IMR-90 (cell line): ENCODE results near the gene NBPF1. TPM values are rescaled to one million over a fixed set of nuclear protein-coding genes. Genes with fewer than 3 reads are reported as not detected.
"Not testable (repeated sequence)": the region's sequence is repeated elsewhere in the genome, so short reads cannot be mapped to it uniquely, and the experiment has no call there.

Experiments used
- ATAC-seq: fragments of 200-7000 bp; cut with Tn5 transposase; 2 replicates; pipeline ENCODE4 v1.9.1; 2020; ENCODE audit warnings: low read depth, mild to moderate bottlenecking, moderate library complexity
- BruUV-seq: library from RNA; stranded (reverse); fragments of 400-500 nt; replicated peaks from 2 replicates; lab custom pipeline; 2021; lab: Mats Ljungman, UMichigan
- CTCF ChIA-PET: fragments of 300-600 bp; formaldehyde crosslinking; extraction: SDS; loops from one replicate; lab custom pipeline; 2021; ENCODE audit warnings: antibody characterized with exemption; lab: Yijun Ruan, JAX
- POLR2A ChIA-PET: fragments of 300-600 bp; sonication (Branson Sonifier 250); formaldehyde crosslinking; loops from one replicate; lab custom pipeline; 2022; ENCODE audit warnings: antibody characterized with exemption; ENCODE audit not compliant: unreplicated experiment; lab: Charles Lee
- DNase-seq: peaks from one replicate; pipeline ENCODE4 v3.0.0; 2013
- H2AFZ ChIP-seq: replicated peaks from 2 replicates; pipeline ENCODE3; 2013; ENCODE audit warnings: low read length, mild to moderate bottlenecking; ENCODE audit not compliant: poor library complexity
- H2AK5ac ChIP-seq: 2 replicates; pipeline ENCODE4 v1.6.1; 2013; ENCODE audit warnings: low read depth, low read length, inconsistent platforms
- H2AK9ac ChIP-seq: replicated peaks from 2 replicates; pipeline ENCODE3; 2013; ENCODE audit warnings: mild to moderate bottlenecking, low read depth, low read length, moderate library complexity; ENCODE audit not compliant: poor library complexity
- H2BK120ac ChIP-seq: 2 replicates; pipeline ENCODE4 v1.6.1; 2013; ENCODE audit warnings: low read depth, low read length, inconsistent platforms
- H2BK15ac ChIP-seq: 3 replicates; pipeline ENCODE4 v1.6.1; 2013; ENCODE audit warnings: low read depth, low read length, inconsistent platforms
- H2BK20ac ChIP-seq: 2 replicates; pipeline ENCODE4 v1.6.1; 2013; ENCODE audit warnings: low read depth, mild to moderate bottlenecking, inconsistent platforms, low read length, moderate library complexity
- H2BK5ac ChIP-seq: 2 replicates; pipeline ENCODE4 v1.6.1; 2013; ENCODE audit warnings: mild to moderate bottlenecking, low read depth, low read length, inconsistent platforms; ENCODE audit not compliant: poor library complexity, severe bottlenecking
- H3K14ac ChIP-seq: replicated peaks from 2 replicates; pipeline ENCODE4 v1.6.1; 2013; ENCODE audit warnings: low read depth, low read length, inconsistent platforms
- H3K18ac ChIP-seq: 2 replicates; pipeline ENCODE4 v1.6.1; 2013; ENCODE audit warnings: low read depth, low read length, control low read depth
- H3K23ac ChIP-seq: 2 replicates; pipeline ENCODE4 v1.6.1; 2013; ENCODE audit warnings: low read depth, low read length, inconsistent platforms
- H3K27ac ChIP-seq: 2 replicates; pipeline ENCODE4 v1.5.1; 2013; ENCODE audit warnings: mild to moderate bottlenecking, control low read depth, low read length; ENCODE audit not compliant: insufficient read depth
- H3K27me3 ChIP-seq: 2 replicates; pipeline ENCODE4 v1.6.1; 2013; ENCODE audit warnings: low read length; ENCODE audit not compliant: control insufficient read depth, insufficient read depth
- H3K36me3 ChIP-seq: 2 replicates; pipeline ENCODE4 v1.6.1; 2013; ENCODE audit warnings: low read length, mixed read lengths; ENCODE audit not compliant: control insufficient read depth, insufficient read depth
- H3K4ac ChIP-seq: 2 replicates; pipeline ENCODE4 v1.6.1; 2013; ENCODE audit warnings: low read depth, low read length, inconsistent platforms
- H3K4me1 ChIP-seq: 2 replicates; pipeline ENCODE4 v1.6.1; 2013; ENCODE audit warnings: low read length, mixed read lengths; ENCODE audit not compliant: control insufficient read depth, insufficient read depth
- H3K4me2 ChIP-seq: 2 replicates; pipeline ENCODE4 v1.6.1; 2013; ENCODE audit warnings: low read depth, mild to moderate bottlenecking, control low read depth, low read length, moderate library complexity
- H3K4me3 ChIP-seq: 2 replicates; pipeline ENCODE4 v1.5.1; 2013; ENCODE audit warnings: low read depth, mild to moderate bottlenecking, control low read depth, low read length, moderate library complexity; ENCODE audit not compliant: insufficient read depth
- H3K56ac ChIP-seq: 2 replicates; pipeline ENCODE4 v1.6.1; 2013; ENCODE audit warnings: low read length, inconsistent platforms; ENCODE audit not compliant: insufficient read depth; ENCODE audit errors: extremely low read depth
- H3K79me1 ChIP-seq, 2 experiments: 2 replicates each; pipeline ENCODE4 v1.6.1; 2013; ENCODE audit warnings: low read length in 2 of 2, inconsistent platforms in 1 of 2, low read depth in 1 of 2
- H3K9ac ChIP-seq: 2 replicates; pipeline ENCODE4 v1.6.1; 2013; ENCODE audit warnings: low read depth, low read length, control low read depth
- H3K9me1 ChIP-seq: 2 replicates; pipeline ENCODE4 v1.6.1; 2013; ENCODE audit warnings: low read length, inconsistent platforms; ENCODE audit not compliant: insufficient read depth
- H3K9me3 ChIP-seq: 2 replicates; pipeline ENCODE4 v1.6.1; 2013; ENCODE audit warnings: low read length; ENCODE audit not compliant: control insufficient read depth, insufficient read depth
- H4K20me1 ChIP-seq: 2 replicates; pipeline ENCODE4 v1.6.1; 2013; ENCODE audit warnings: low read length, inconsistent platforms; ENCODE audit not compliant: insufficient read depth
- H4K5ac ChIP-seq: 2 replicates; pipeline ENCODE4 v1.6.1; 2013; ENCODE audit warnings: mild to moderate bottlenecking, low read depth, low read length, control low read depth
- H4K8ac ChIP-seq, 2 experiments: 2 replicates each; pipeline ENCODE4 v1.6.1; 2013; ENCODE audit warnings: low read depth in 2 of 2, low read length in 2 of 2, control low read depth in 1 of 2, inconsistent platforms in 1 of 2
- H4K91ac ChIP-seq: 2 replicates; pipeline ENCODE4 v1.6.1; 2013; ENCODE audit warnings: low read depth, low read length, inconsistent platforms; ENCODE audit not compliant: insufficient read depth
- WGBS, 2 experiments: methylation state at CpG; one replicate each; pipeline versions ENCODE4 v1.1.5 to v1.1.7; 2013; ENCODE audit warnings: missing lambda C conversion rate in 2 of 2; ENCODE audit not compliant: insufficient read length in 1 of 2; ENCODE audit errors: extremely low coverage in 2 of 2; 5-methylcytosine and 5-hydroxymethylcytosine counted together
- dilution Hi-C: fragments of 300-500 bp; cut with HindIII; formaldehyde crosslinking; loops from one replicate; pipeline ENCODE4 v1.14.3; 2018; ENCODE audit warnings: low sequenced_read_pairs; ENCODE audit not compliant: unreplicated experiment
- in situ Hi-C: fragments of 300-500 bp; cut with MboI; formaldehyde crosslinking; loops from 3 replicates; pipeline ENCODE4 v1.14.3; 2019; ENCODE audit warnings: low sequenced_read_pairs, inconsistent platforms, mixed read lengths
- intact Hi-C: fragments of 100-400 bp; cut with micrococcal nuclease; formaldehyde crosslinking; loops from 2 replicates; pipeline ENCODE4 v1.10.0; 2022
- polyA plus RNA-seq, 3 experiments: library from polyadenylated mRNA; depleted of rRNA; stranded (reverse); fragments of >200 nt; gene quantifications; 2 replicates each; pipeline ENCODE4 v1.2.3, GENCODE V29; 2012; ENCODE audit warnings: low replicate concordance in 1 of 3
- total RNA-seq: library from RNA; depleted of rRNA; stranded (reverse); fragments of >200 nt; gene quantifications from 2 replicates; pipeline ENCODE4 v1.2.3, GENCODE V29; 2012

NBPF1 gene
- total and polyA plus RNA-seq, 2 of the 4 experiments (the other 2 are of a cell fraction), result 18.8 to 25.3 TPM

GRCh38 chr1:16651560-16651959 is 38.2 kb upstream of the NBPF1 start:
- H3K36me3 ChIP-seq, H4K8ac ChIP-seq, intact Hi-C loops, H3K27ac ChIP-seq, H3K9me1 ChIP-seq, H2AK9ac ChIP-seq, H3K9ac ChIP-seq, H3K18ac ChIP-seq, H4K5ac ChIP-seq, H3K4ac ChIP-seq, ATAC-seq, H4K91ac ChIP-seq, in situ Hi-C loops, POLR2A ChIA-PET, H3K56ac ChIP-seq, H2AFZ ChIP-seq, H3K4me1 ChIP-seq, BruUV-seq, H2BK5ac ChIP-seq, H2AK5ac ChIP-seq, H3K27me3 ChIP-seq, H3K4me3 ChIP-seq, DNase-seq, H2BK20ac ChIP-seq, H3K79me1 ChIP-seq, H4K20me1 ChIP-seq, H2BK120ac ChIP-seq, H3K23ac ChIP-seq, H3K4me2 ChIP-seq, H2BK15ac ChIP-seq, H3K9me3 ChIP-seq, CTCF ChIA-PET, dilution Hi-C loops, H3K14ac ChIP-seq: not testable (repeated sequence)
- WGBS, 2 experiments, result no CpG with 5 or more reads among the region's 1 CpG

GRCh38 chr1:16649960-16650359 is 36.6 kb upstream of the NBPF1 start:
- H3K4ac ChIP-seq, H4K5ac ChIP-seq, H2AK9ac ChIP-seq, H2BK120ac ChIP-seq, H2AFZ ChIP-seq, H3K14ac ChIP-seq, H3K79me1 ChIP-seq, BruUV-seq, CTCF ChIA-PET, H3K56ac ChIP-seq, H3K36me3 ChIP-seq, H4K91ac ChIP-seq, ATAC-seq, H3K23ac ChIP-seq, DNase-seq, H3K4me2 ChIP-seq, H3K9me3 ChIP-seq, H2BK5ac ChIP-seq, H2BK20ac ChIP-seq, intact Hi-C loops, H3K27me3 ChIP-seq, H3K4me3 ChIP-seq, H3K27ac ChIP-seq, H3K9ac ChIP-seq, POLR2A ChIA-PET, H2AK5ac ChIP-seq, in situ Hi-C loops, H3K4me1 ChIP-seq, H3K9me1 ChIP-seq, H3K18ac ChIP-seq, H2BK15ac ChIP-seq, dilution Hi-C loops, H4K20me1 ChIP-seq, H4K8ac ChIP-seq: not testable (repeated sequence)
- WGBS, 2 experiments, result no CpG with 5 or more reads among the region's 9 CpGs
